NCI-H446 treated with DMSO at 0.1 percent for 48 hours (cell line): ENCODE data around the gene SLC25A36.
A peak's percentile ranks its signal among the peaks of the same experiment; 100 is the strongest.
"Not testable (repeated sequence)": the region's sequence is repeated elsewhere in the genome, so short reads cannot be mapped to it uniquely, and the experiment has no call there.

Experiments
- DNase-seq: peaks from one replicate; lab custom pipeline; 2025; lab: John Stamatoyannopoulos, UW

The SLC25A36 gene

GRCh38 chr3:140995881-140996280 lies 54.2 kb downstream of the SLC25A36 start:
- peak; percentile 10 for DNase-seq

GRCh38 chr3:141000027-141000663 lies 58.5 kb downstream of the SLC25A36 start:
- peak; percentile 17 for DNase-seq

- DNase-seq, result no peak
Observed at GRCh38 chr3:141000686-141001085, 59.0 kb downstream of the SLC25A36 start.

GRCh38 chr3:141006344-141006743 lies 64.7 kb downstream of the SLC25A36 start:
- DNase-seq, result no peak

- DNase-seq, result no peak
Observed at GRCh38 chr3:141009496-141009895, 67.9 kb downstream of the SLC25A36 start.

- peak; percentile 28 for DNase-seq
Observed at GRCh38 chr3:141011232-141011996, 69.8 kb downstream of the SLC25A36 start.

GRCh38 chr3:141011997-141012262 lies 70.3 kb downstream of the SLC25A36 start:
- DNase-seq, result no peak

GRCh38 chr3:141012571-141012970 lies 70.9 kb downstream of the SLC25A36 start:
- no peak for DNase-seq

GRCh38 chr3:141015481-141015880 lies 73.8 kb downstream of the SLC25A36 start:
- DNase-seq, result no peak

GRCh38 chr3:141017366-141018322 lies 76.0 kb downstream of the SLC25A36 start:
- DNase-seq, result not testable (repeated sequence)

GRCh38 chr3:141019244-141019643 lies 77.6 kb downstream of the SLC25A36 start:
- DNase-seq, result no peak

GRCh38 chr3:141020143-141020830 lies 78.7 kb downstream of the SLC25A36 start:
- no peak for DNase-seq

- no peak for DNase-seq
Observed at GRCh38 chr3:141021261-141021660, 79.6 kb downstream of the SLC25A36 start.
